ENCODE measurements around the gene TANGO6.
A peak's percentile ranks its signal among the peaks of the same experiment; 100 is the strongest.

TANGO6 gene

DNA sequence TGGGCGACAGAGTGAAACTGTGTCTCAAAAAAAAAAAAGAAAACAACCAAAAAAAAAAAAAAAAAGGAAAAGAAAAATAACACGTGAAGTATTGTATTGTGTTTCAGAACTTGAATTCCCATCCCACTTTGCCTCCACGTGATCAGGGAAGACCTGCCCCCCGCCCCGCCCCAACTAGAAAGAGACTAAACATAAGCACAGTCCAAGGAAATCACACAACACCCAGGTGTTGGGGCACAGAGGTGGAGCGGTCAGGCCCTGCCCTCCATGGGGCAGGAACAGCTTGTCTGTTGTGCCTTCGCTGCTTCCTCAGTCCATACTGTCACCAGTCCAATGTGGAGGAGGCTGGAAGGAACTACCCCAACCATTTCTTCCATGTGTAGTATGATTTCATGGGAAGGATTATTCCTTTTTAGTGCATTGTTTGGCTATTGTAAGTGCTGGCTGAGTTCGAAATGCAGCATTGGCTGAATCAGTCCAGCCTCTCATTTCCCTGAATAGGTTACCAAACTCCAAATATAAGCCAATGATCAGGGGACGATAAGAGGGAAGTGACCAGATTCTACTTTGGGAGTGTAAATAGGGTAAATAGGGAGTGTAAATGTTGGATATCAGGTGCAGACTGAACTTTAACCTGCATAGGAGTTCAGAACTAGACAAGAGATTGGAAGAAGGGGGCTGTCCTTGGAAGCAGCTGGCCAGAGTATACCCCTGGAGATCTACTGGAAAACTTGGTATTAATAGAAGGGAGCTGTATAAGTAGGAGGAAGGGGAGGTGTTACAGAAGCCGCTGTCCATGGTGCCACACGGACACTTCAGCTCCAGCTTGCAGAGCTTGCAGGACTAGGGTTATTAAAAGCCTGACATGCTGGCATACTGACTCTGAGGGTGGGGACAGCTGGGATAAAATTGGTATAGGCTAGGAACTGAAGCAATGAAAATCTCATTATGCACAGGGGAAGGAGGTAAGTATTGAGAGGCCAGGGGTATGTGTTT, 50.7 kb downstream of the TANGO6 start:
- ChIA-PET POLR2A (no interaction called here), CTCF (no interaction called here)
- H3K36me3 ChIP-seq (ENCODE audit: control insufficient read depth in 4 of 4, insufficient read depth in 4 of 4, low read length in 3 of 4): no peaks in the 10 kb centered on the region
- H3K27ac ChIP-seq (ENCODE audit: insufficient read depth in 1 of 2, low read depth in 1 of 2, low read length in 2 of 2, poor library complexity in 1 of 2, severe bottlenecking in 2 of 2): no peak overlapping the region
- H3K27me3 ChIP-seq (replicated peaks in 2 of 5; ENCODE audit: control insufficient read depth in 4 of 5, insufficient read depth in 5 of 5, low read length in 4 of 5): no peaks in the 10 kb centered on the region
- no peaks in the 10 kb centered on the region for H3K9me3 ChIP-seq (ENCODE audit: control extremely low read depth in 1 of 5, control insufficient read depth in 4 of 5, insufficient read depth in 2 of 5, low read depth in 1 of 5, low read length in 4 of 5)
- DNase-seq: peak in 2 of 3 donors; percentile 40 to 41
- H3K4me1 ChIP-seq (ENCODE audit: control extremely low read depth in 1 of 4, control insufficient read depth in 4 of 4, insufficient read depth in 4 of 4, low read length in 3 of 4): no peaks in the 10 kb centered on the region
- no peak overlapping the region for H3K4me3 ChIP-seq (ENCODE audit: control insufficient read depth in 1 of 7, extremely low read depth in 1 of 7, insufficient read depth in 4 of 7, low read depth in 2 of 7, low read length in 6 of 7)
- 98% methylated on average over 7 of the region's 11 CpGs for WGBS (ENCODE audit: insufficient coverage)

DNA sequence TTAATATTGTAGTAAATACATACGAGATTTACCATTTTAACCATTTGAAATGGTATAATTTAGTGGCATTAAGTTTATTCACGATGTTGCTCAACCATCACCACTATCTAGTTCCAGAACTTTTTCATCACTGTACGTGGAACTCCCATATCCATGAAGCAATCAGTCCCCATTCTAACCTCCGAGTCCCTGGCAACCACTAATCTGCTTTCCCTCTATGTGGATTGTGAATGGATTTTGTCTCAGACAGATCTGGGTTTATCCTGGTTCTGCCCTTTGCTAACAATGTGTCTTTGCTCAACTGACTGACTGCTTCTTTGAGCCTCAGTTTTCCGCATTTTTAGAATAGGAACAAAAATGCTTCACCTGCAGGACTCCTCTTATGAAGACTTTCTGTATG, 51.4 kb downstream of the TANGO6 start:
- POLR2A ChIA-PET: no interaction called here
- no peak for DNase-seq
- 100% methylated on average over 3 of the region's 5 CpGs for WGBS (ENCODE audit: insufficient coverage)

DNA sequence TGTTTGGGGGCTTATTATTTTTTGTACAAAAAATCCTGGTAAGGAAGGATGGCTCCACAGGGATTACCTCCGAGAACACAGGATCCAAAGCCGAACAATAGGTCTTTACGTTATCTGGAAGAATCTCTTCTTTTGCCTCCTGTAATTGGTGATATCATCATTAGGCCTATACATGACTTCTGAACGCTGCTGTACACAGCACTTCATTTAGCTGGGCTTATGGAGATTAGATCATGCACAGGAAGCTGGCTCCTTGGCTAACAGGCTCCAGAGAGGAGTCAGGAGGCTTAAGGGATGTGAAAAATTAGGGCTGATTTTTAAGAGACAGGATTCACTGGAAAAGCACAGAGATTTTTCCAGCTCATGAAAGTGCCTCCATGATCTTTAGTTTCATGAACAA, 54.7 kb downstream of the TANGO6 start:
- POLR2A ChIA-PET: interaction anchor here (0.7 kb wide), 1 partner anchor 70 kb away, joined by 3 read pairs; no protein-coding TSS in a partner anchor
- CTCF ChIA-PET: no interaction called here
- Histone ChIP-seq H3K36me3 (ENCODE audit: control insufficient read depth in 4 of 4, insufficient read depth in 4 of 4, low read length in 3 of 4) (peaks cover 0 to 4% (median 0%) of the 10 kb centered on the region in 4 experiments), H3K27me3 (replicated peaks in 2 of 5; ENCODE audit: control insufficient read depth in 4 of 5, insufficient read depth in 5 of 5, low read length in 4 of 5) (no peaks in the 10 kb centered on the region), H3K9me3 (ENCODE audit: control extremely low read depth in 1 of 5, control insufficient read depth in 4 of 5, insufficient read depth in 2 of 5, low read depth in 1 of 5, low read length in 4 of 5) (no peaks in the 10 kb centered on the region), H3K4me1 (ENCODE audit: control extremely low read depth in 1 of 4, control insufficient read depth in 4 of 4, insufficient read depth in 4 of 4, low read length in 3 of 4) (no peaks in the 10 kb centered on the region), H3K27ac (ENCODE audit: insufficient read depth in 1 of 2, low read depth in 1 of 2, low read length in 2 of 2, poor library complexity in 1 of 2, severe bottlenecking in 2 of 2) (no peak overlapping the region), H3K4me3 (ENCODE audit: control insufficient read depth in 1 of 7, extremely low read depth in 1 of 7, insufficient read depth in 4 of 7, low read depth in 2 of 7, low read length in 6 of 7) (no peak overlapping the region)
- 97% methylated on average over 4 of the region's 4 CpGs for WGBS (ENCODE audit: insufficient coverage)
- no peak for DNase-seq

More for the DNA sequence above, 51.4 kb downstream of the TANGO6 start:
- no peak overlapping the region for H3K4me3 ChIP-seq (ENCODE audit: control insufficient read depth in 1 of 7, extremely low read depth in 1 of 7, insufficient read depth in 4 of 7, low read depth in 2 of 7, low read length in 6 of 7)
- no peak overlapping the region for H3K27ac ChIP-seq (ENCODE audit: insufficient read depth in 1 of 2, low read depth in 1 of 2, low read length in 2 of 2, poor library complexity in 1 of 2, severe bottlenecking in 2 of 2)
- H3K36me3 ChIP-seq (ENCODE audit: control insufficient read depth in 4 of 4, insufficient read depth in 4 of 4, low read length in 3 of 4): no peaks in the 10 kb centered on the region
- H3K9me3 ChIP-seq (ENCODE audit: control extremely low read depth in 1 of 5, control insufficient read depth in 4 of 5, insufficient read depth in 2 of 5, low read depth in 1 of 5, low read length in 4 of 5): no peaks in the 10 kb centered on the region
- CTCF ChIA-PET: no interaction called here
- no peaks in the 10 kb centered on the region for H3K4me1 ChIP-seq (ENCODE audit: control extremely low read depth in 1 of 4, control insufficient read depth in 4 of 4, insufficient read depth in 4 of 4, low read length in 3 of 4)
- H3K27me3 ChIP-seq (replicated peaks in 2 of 5; ENCODE audit: control insufficient read depth in 4 of 5, insufficient read depth in 5 of 5, low read length in 4 of 5): no peaks in the 10 kb centered on the region

DNA sequence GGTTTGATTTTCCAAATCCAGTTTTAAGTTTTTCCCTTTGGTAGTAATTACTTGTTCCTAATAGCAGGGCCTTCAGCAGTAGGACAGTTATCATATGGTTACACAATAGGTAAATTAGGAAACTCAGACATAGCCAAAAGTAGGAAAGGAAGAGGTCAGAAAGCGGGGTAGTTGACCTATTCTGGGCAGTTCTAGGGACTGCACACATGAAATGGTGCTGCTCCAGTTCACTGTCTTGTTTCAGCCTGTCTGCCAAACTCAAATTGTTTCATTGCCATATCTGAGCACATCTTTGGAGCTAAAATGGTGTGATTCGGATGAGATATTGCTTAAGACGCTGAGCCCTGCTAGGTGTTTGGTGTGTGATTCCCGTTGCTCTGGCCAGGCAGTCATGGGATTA, 56.7 kb downstream of the TANGO6 start:
- CTCF ChIA-PET: interaction anchor here (0.8 kb wide), 1 partner anchor 475 kb away, joined by 3 read pairs; no protein-coding TSS in a partner anchor
- Histone ChIP-seq H3K4me1 (ENCODE audit: control extremely low read depth in 1 of 4, control insufficient read depth in 4 of 4, insufficient read depth in 4 of 4, low read length in 3 of 4) (no peaks in the 10 kb centered on the region), H3K9me3 (ENCODE audit: control extremely low read depth in 1 of 5, control insufficient read depth in 4 of 5, insufficient read depth in 2 of 5, low read depth in 1 of 5, low read length in 4 of 5) (no peaks in the 10 kb centered on the region), H3K36me3 (ENCODE audit: control insufficient read depth in 4 of 4, insufficient read depth in 4 of 4, low read length in 3 of 4) (peaks cover 0 to 4% (median 0%) of the 10 kb centered on the region in 4 experiments), H3K27me3 (replicated peaks in 2 of 5; ENCODE audit: control insufficient read depth in 4 of 5, insufficient read depth in 5 of 5, low read length in 4 of 5) (no peaks in the 10 kb centered on the region), H3K4me3 (ENCODE audit: control insufficient read depth in 1 of 7, extremely low read depth in 1 of 7, insufficient read depth in 4 of 7, low read depth in 2 of 7, low read length in 6 of 7) (no peak overlapping the region), H3K27ac (ENCODE audit: insufficient read depth in 1 of 2, low read depth in 1 of 2, low read length in 2 of 2, poor library complexity in 1 of 2, severe bottlenecking in 2 of 2) (no peak overlapping the region)
- DNase-seq: no peak
- POLR2A ChIA-PET: no interaction called here
- 100% methylated on average over 1 of the region's 4 CpGs for WGBS (ENCODE audit: insufficient coverage)

DNA sequence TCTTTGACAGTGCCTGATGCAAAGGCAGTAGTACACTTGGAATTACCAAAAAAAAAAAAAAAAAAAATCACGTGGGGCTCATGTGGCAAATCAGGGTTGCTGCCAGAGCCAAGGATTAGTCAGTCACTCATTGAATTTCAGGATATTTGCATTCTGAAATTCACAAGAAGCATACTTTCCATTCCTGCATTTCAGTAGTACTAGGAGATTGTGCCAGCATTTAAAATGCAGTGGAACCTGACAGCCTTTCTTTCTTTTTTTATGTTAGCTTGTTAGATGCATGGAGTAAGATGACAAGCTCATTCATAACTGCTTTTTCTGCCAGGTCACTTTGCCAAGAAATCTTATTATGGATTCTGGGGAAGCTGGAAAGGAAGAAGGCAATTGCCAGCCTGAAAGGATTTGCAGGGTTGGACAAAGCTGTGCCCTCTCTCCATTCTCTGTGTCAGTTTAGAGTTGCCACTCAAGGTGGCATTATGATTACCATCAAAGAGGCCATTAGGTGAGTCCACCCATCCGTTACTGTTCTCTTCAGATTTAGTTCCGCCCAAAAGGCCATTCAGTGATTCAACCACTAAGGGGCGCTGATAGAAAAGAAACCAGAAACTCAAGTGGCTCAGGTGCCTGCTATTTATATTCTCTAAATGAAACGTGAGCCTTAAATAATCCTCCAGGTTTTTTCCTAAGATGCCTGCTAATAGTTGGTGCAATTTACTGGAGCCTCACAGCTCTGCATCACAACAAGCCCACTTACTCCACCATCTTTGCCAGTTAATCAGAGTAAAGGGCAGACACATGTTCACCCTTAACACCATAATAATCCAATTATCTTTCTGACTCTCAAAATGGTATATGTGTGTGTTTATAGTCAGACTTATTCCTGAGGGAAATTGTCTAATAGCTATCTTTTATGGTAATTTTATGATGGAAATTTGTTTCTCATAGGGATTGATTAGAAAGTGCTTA, 59.0 kb downstream of the TANGO6 start:
- no peak overlapping the region for H3K4me3 ChIP-seq (ENCODE audit: control insufficient read depth in 1 of 7, extremely low read depth in 1 of 7, insufficient read depth in 4 of 7, low read depth in 2 of 7, low read length in 6 of 7)
- H3K36me3 ChIP-seq (ENCODE audit: control insufficient read depth in 4 of 4, insufficient read depth in 4 of 4, low read length in 3 of 4): peaks cover 0 to 4% (median 0%) of the 10 kb centered on the region in 4 experiments
- ChIA-PET CTCF (interaction anchor here (0.6 to 2.1 kb wide), 8 partner anchors 8 to 227 kb away, joined by 3 to 7 read pairs (median 4); partner anchors contain the start of gene HAS3), POLR2A (interaction anchor here (0.6 kb wide), 1 partner anchor 57 kb away, joined by 4 read pairs; no protein-coding TSS in a partner anchor)
- WGBS (ENCODE audit: insufficient coverage): 50% methylated on average over 1 of the region's 5 CpGs
- no peaks in the 10 kb centered on the region for H3K9me3 ChIP-seq (ENCODE audit: control extremely low read depth in 1 of 5, control insufficient read depth in 4 of 5, insufficient read depth in 2 of 5, low read depth in 1 of 5, low read length in 4 of 5)
- no peaks in the 10 kb centered on the region for H3K27me3 ChIP-seq (replicated peaks in 2 of 5; ENCODE audit: control insufficient read depth in 4 of 5, insufficient read depth in 5 of 5, low read length in 4 of 5)
- H3K27ac ChIP-seq (ENCODE audit: insufficient read depth in 1 of 2, low read depth in 1 of 2, low read length in 2 of 2, poor library complexity in 1 of 2, severe bottlenecking in 2 of 2): no peak overlapping the region
- DNase-seq: peak; percentile 15 to 54 (median 43)
- H3K4me1 ChIP-seq (ENCODE audit: control extremely low read depth in 1 of 4, control insufficient read depth in 4 of 4, insufficient read depth in 4 of 4, low read length in 3 of 4): no peaks in the 10 kb centered on the region

DNA sequence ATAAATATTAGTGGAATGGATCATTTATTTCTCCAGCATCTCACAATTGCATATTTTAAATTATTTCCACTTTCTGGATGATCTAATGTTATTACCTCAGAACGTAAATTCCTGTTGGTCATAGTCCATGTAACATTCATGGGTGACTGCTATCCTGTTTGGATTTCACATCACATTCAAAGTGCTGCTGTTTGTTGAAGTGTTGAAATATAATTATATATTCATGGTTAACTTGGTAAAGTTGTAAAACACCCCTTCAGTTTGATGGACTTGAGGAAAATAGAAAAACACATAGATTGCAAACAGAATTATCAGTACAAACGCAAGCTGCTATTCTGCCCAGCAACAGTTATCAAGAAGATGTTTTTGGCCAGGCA, 59.6 kb downstream of the TANGO6 start:
- 100% methylated on average over 1 of the region's 2 CpGs for WGBS (ENCODE audit: insufficient coverage)
- Histone ChIP-seq H3K36me3 (ENCODE audit: control insufficient read depth in 4 of 4, insufficient read depth in 4 of 4, low read length in 3 of 4) (peaks cover 0 to 4% (median 0%) of the 10 kb centered on the region in 4 experiments), H3K9me3 (ENCODE audit: control extremely low read depth in 1 of 5, control insufficient read depth in 4 of 5, insufficient read depth in 2 of 5, low read depth in 1 of 5, low read length in 4 of 5) (no peaks in the 10 kb centered on the region), H3K4me1 (ENCODE audit: control extremely low read depth in 1 of 4, control insufficient read depth in 4 of 4, insufficient read depth in 4 of 4, low read length in 3 of 4) (no peaks in the 10 kb centered on the region), H3K27ac (ENCODE audit: insufficient read depth in 1 of 2, low read depth in 1 of 2, low read length in 2 of 2, poor library complexity in 1 of 2, severe bottlenecking in 2 of 2) (no peak overlapping the region), H3K4me3 (ENCODE audit: control insufficient read depth in 1 of 7, extremely low read depth in 1 of 7, insufficient read depth in 4 of 7, low read depth in 2 of 7, low read length in 6 of 7) (no peak overlapping the region), H3K27me3 (replicated peaks in 2 of 5; ENCODE audit: control insufficient read depth in 4 of 5, insufficient read depth in 5 of 5, low read length in 4 of 5) (peaks cover 0 to 1% (median 0%) of the 10 kb centered on the region in 5 experiments)
- no peak for DNase-seq
- POLR2A ChIA-PET: no interaction called here
- CTCF ChIA-PET: interaction anchor here (1.2 to 1.9 kb wide), 3 partner anchors 13 to 226 kb away, joined by 3 to 7 read pairs (median 3); no protein-coding TSS in a partner anchor
